IMR-90 (cell line): ENCODE measurements around the gene OR5W2. TPM values are rescaled to one million over a fixed set of nuclear protein-coding genes. Genes with fewer than 3 reads are reported as not detected.

Source experiments
- ATAC-seq: fragments of 200-7000 bp; cut with Tn5 transposase; 2 replicates; pipeline ENCODE4 v1.9.1; 2020; ENCODE audit warnings: low read depth, mild to moderate bottlenecking, moderate library complexity
- Bru-seq: library from RNA; stranded (reverse); fragments of 400-500 nt; gene quantifications from one replicate; lab custom pipeline; 2021; lab: Mats Ljungman, UMichigan
- BruChase-seq, 2 experiments: library from RNA; stranded (reverse); fragments of 400-500 nt; gene quantifications; one replicate each; lab custom pipeline; 2021; lab: Mats Ljungman, UMichigan
- BruUV-seq: library from RNA; stranded (reverse); fragments of 400-500 nt; replicated peaks from 2 replicates; lab custom pipeline; 2021; lab: Mats Ljungman, UMichigan
- CTCF ChIA-PET: fragments of 300-600 bp; formaldehyde crosslinking; extraction: SDS; loops from one replicate; lab custom pipeline; 2021; ENCODE audit warnings: antibody characterized with exemption; lab: Yijun Ruan, JAX
- POLR2A ChIA-PET: fragments of 300-600 bp; sonication (Branson Sonifier 250); formaldehyde crosslinking; loops from one replicate; lab custom pipeline; 2022; ENCODE audit warnings: antibody characterized with exemption; ENCODE audit not compliant: unreplicated experiment; lab: Charles Lee
- DNase-seq: peaks from one replicate; pipeline ENCODE4 v3.0.0; 2013
- H2AFZ ChIP-seq: replicated peaks from 2 replicates; pipeline ENCODE3; 2013; ENCODE audit warnings: low read length, mild to moderate bottlenecking; ENCODE audit not compliant: poor library complexity
- H2AK5ac ChIP-seq: 2 replicates; pipeline ENCODE4 v1.6.1; 2013; ENCODE audit warnings: low read depth, low read length, inconsistent platforms
- H2AK9ac ChIP-seq: replicated peaks from 2 replicates; pipeline ENCODE3; 2013; ENCODE audit warnings: mild to moderate bottlenecking, low read depth, low read length, moderate library complexity; ENCODE audit not compliant: poor library complexity
- H2BK120ac ChIP-seq: 2 replicates; pipeline ENCODE4 v1.6.1; 2013; ENCODE audit warnings: low read depth, low read length, inconsistent platforms
- H2BK15ac ChIP-seq: 3 replicates; pipeline ENCODE4 v1.6.1; 2013; ENCODE audit warnings: low read depth, low read length, inconsistent platforms
- H2BK20ac ChIP-seq: 2 replicates; pipeline ENCODE4 v1.6.1; 2013; ENCODE audit warnings: low read depth, mild to moderate bottlenecking, inconsistent platforms, low read length, moderate library complexity
- H2BK5ac ChIP-seq: 2 replicates; pipeline ENCODE4 v1.6.1; 2013; ENCODE audit warnings: mild to moderate bottlenecking, low read depth, low read length, inconsistent platforms; ENCODE audit not compliant: poor library complexity, severe bottlenecking
- H3K14ac ChIP-seq: replicated peaks from 2 replicates; pipeline ENCODE4 v1.6.1; 2013; ENCODE audit warnings: low read depth, low read length, inconsistent platforms
- H3K18ac ChIP-seq: 2 replicates; pipeline ENCODE4 v1.6.1; 2013; ENCODE audit warnings: low read depth, low read length, control low read depth
- H3K23ac ChIP-seq: 2 replicates; pipeline ENCODE4 v1.6.1; 2013; ENCODE audit warnings: low read depth, low read length, inconsistent platforms
- H3K27ac ChIP-seq: 2 replicates; pipeline ENCODE4 v1.5.1; 2013; ENCODE audit warnings: mild to moderate bottlenecking, control low read depth, low read length; ENCODE audit not compliant: insufficient read depth
- H3K27me3 ChIP-seq: 2 replicates; pipeline ENCODE4 v1.6.1; 2013; ENCODE audit warnings: low read length; ENCODE audit not compliant: control insufficient read depth, insufficient read depth
- H3K36me3 ChIP-seq: 2 replicates; pipeline ENCODE4 v1.6.1; 2013; ENCODE audit warnings: low read length, mixed read lengths; ENCODE audit not compliant: control insufficient read depth, insufficient read depth
- H3K4ac ChIP-seq: 2 replicates; pipeline ENCODE4 v1.6.1; 2013; ENCODE audit warnings: low read depth, low read length, inconsistent platforms
- H3K4me1 ChIP-seq: 2 replicates; pipeline ENCODE4 v1.6.1; 2013; ENCODE audit warnings: low read length, mixed read lengths; ENCODE audit not compliant: control insufficient read depth, insufficient read depth
- H3K4me2 ChIP-seq: 2 replicates; pipeline ENCODE4 v1.6.1; 2013; ENCODE audit warnings: low read depth, mild to moderate bottlenecking, control low read depth, low read length, moderate library complexity
- H3K4me3 ChIP-seq: 2 replicates; pipeline ENCODE4 v1.5.1; 2013; ENCODE audit warnings: low read depth, mild to moderate bottlenecking, control low read depth, low read length, moderate library complexity; ENCODE audit not compliant: insufficient read depth
- H3K56ac ChIP-seq: 2 replicates; pipeline ENCODE4 v1.6.1; 2013; ENCODE audit warnings: low read length, inconsistent platforms; ENCODE audit not compliant: insufficient read depth; ENCODE audit errors: extremely low read depth
- H3K79me1 ChIP-seq, 2 experiments: 2 replicates each; pipeline ENCODE4 v1.6.1; 2013; ENCODE audit warnings: low read length in 2 of 2, inconsistent platforms in 1 of 2, low read depth in 1 of 2
- H3K9ac ChIP-seq: 2 replicates; pipeline ENCODE4 v1.6.1; 2013; ENCODE audit warnings: low read depth, low read length, control low read depth
- H3K9me1 ChIP-seq: 2 replicates; pipeline ENCODE4 v1.6.1; 2013; ENCODE audit warnings: low read length, inconsistent platforms; ENCODE audit not compliant: insufficient read depth
- H3K9me3 ChIP-seq: 2 replicates; pipeline ENCODE4 v1.6.1; 2013; ENCODE audit warnings: low read length; ENCODE audit not compliant: control insufficient read depth, insufficient read depth
- H4K20me1 ChIP-seq: 2 replicates; pipeline ENCODE4 v1.6.1; 2013; ENCODE audit warnings: low read length, inconsistent platforms; ENCODE audit not compliant: insufficient read depth
- H4K5ac ChIP-seq: 2 replicates; pipeline ENCODE4 v1.6.1; 2013; ENCODE audit warnings: mild to moderate bottlenecking, low read depth, low read length, control low read depth
- H4K8ac ChIP-seq, 2 experiments: 2 replicates each; pipeline ENCODE4 v1.6.1; 2013; ENCODE audit warnings: low read depth in 2 of 2, low read length in 2 of 2, control low read depth in 1 of 2, inconsistent platforms in 1 of 2
- H4K91ac ChIP-seq: 2 replicates; pipeline ENCODE4 v1.6.1; 2013; ENCODE audit warnings: low read depth, low read length, inconsistent platforms; ENCODE audit not compliant: insufficient read depth
- BHLHE40 ChIP-seq: fragments of 150-350 bp; IDR thresholded peaks from 2 replicates; pipeline ENCODE4 v1.6.1; 2016; ENCODE audit warnings: mild to moderate bottlenecking, low read depth, low read length
- CEBPB ChIP-seq: IDR thresholded peaks from 2 replicates; pipeline ENCODE4 v1.6.1; 2012; ENCODE audit warnings: low read depth, low read length, improper control_type of control experiment
- CHD1 ChIP-seq: IDR thresholded peaks from 2 replicates; pipeline ENCODE4 v1.6.1; 2012; ENCODE audit warnings: low read depth, low read length, improper control_type of control experiment
- FOS ChIP-seq: fragments of 150-350 bp; IDR thresholded peaks from 2 replicates; pipeline ENCODE4 v1.6.1; 2016; ENCODE audit warnings: low read depth, low read length
- MAZ ChIP-seq: IDR thresholded peaks from 2 replicates; pipeline ENCODE4 v1.6.1; 2012; ENCODE audit warnings: low read depth, mild to moderate bottlenecking, low read length, improper control_type of control experiment, moderate library complexity, borderline replicate concordance
- MXI1 ChIP-seq: IDR thresholded peaks from 2 replicates; pipeline ENCODE4 v1.6.1; 2012; ENCODE audit warnings: low read depth, mild to moderate bottlenecking, low read length, moderate library complexity, borderline replicate concordance
- NFE2L2 ChIP-seq: fragments of 150-350 bp; IDR thresholded peaks from 2 replicates; pipeline ENCODE4 v1.6.1; 2016; ENCODE audit warnings: low read depth, mild to moderate bottlenecking, low read length
- POLR2A ChIP-seq: IDR thresholded peaks from 2 replicates; pipeline ENCODE4 v1.6.1; 2012; ENCODE audit warnings: mild to moderate bottlenecking, low read depth, low read length
- RAD21 ChIP-seq: IDR thresholded peaks from 2 replicates; pipeline ENCODE4 v1.6.1; 2012; ENCODE audit warnings: low read length, improper control_type of control experiment
- RCOR1 ChIP-seq: IDR thresholded peaks from 2 replicates; pipeline ENCODE4 v1.6.1; 2012; ENCODE audit warnings: mild to moderate bottlenecking, low read length, improper control_type of control experiment; ENCODE audit not compliant: insufficient replicate concordance
- RFX5 ChIP-seq: IDR thresholded peaks from 2 replicates; pipeline ENCODE4 v1.8.0; 2012; ENCODE audit warnings: low read depth, mild to moderate bottlenecking, low read length, moderate library complexity
- SMC3 ChIP-seq: fragments of 150-350 bp; IDR thresholded peaks from 2 replicates; pipeline ENCODE4 v1.6.1; 2016; ENCODE audit warnings: low read depth, mild to moderate bottlenecking, antibody characterized with exemption, low read length, moderate library complexity
- WGBS, 2 experiments: methylation state at CpG; one replicate each; pipeline versions ENCODE4 v1.1.5 to v1.1.7; 2013; ENCODE audit warnings: missing lambda C conversion rate in 2 of 2; ENCODE audit not compliant: insufficient read length in 1 of 2; ENCODE audit errors: extremely low coverage in 2 of 2; 5-methylcytosine and 5-hydroxymethylcytosine counted together
- dilution Hi-C: fragments of 300-500 bp; cut with HindIII; formaldehyde crosslinking; loops from one replicate; pipeline ENCODE4 v1.14.3; 2018; ENCODE audit warnings: low sequenced_read_pairs; ENCODE audit not compliant: unreplicated experiment
- in situ Hi-C: fragments of 300-500 bp; cut with MboI; formaldehyde crosslinking; loops from 3 replicates; pipeline ENCODE4 v1.14.3; 2019; ENCODE audit warnings: low sequenced_read_pairs, inconsistent platforms, mixed read lengths
- intact Hi-C: fragments of 100-400 bp; cut with micrococcal nuclease; formaldehyde crosslinking; loops from 2 replicates; pipeline ENCODE4 v1.10.0; 2022
- long read RNA-seq: library from polyadenylated mRNA; unstranded; transcript quantifications from one replicate; pipeline ENCODE4 v2.0.0, GENCODE V29; 2021; ENCODE audit not compliant: unreplicated experiment
- polyA plus RNA-seq, 3 experiments: library from polyadenylated mRNA; depleted of rRNA; stranded (reverse); fragments of >200 nt; gene quantifications; 2 replicates each; pipeline ENCODE4 v1.2.3, GENCODE V29; 2012; ENCODE audit warnings: low replicate concordance in 1 of 3
- total RNA-seq: library from RNA; depleted of rRNA; stranded (reverse); fragments of >200 nt; gene quantifications from 2 replicates; pipeline ENCODE4 v1.2.3, GENCODE V29; 2012; rRNA removed
- TF ChIP-seq, protein P1 (sequence below): fragments of 150-350 bp; IDR thresholded peaks from 2 replicates; pipeline ENCODE4 v1.6.1; 2017; ENCODE audit warnings: mild to moderate bottlenecking, antibody characterized with exemption, low read length, low read depth
- TF ChIP-seq, protein P2 (sequence below): fragments of 150-350 bp; IDR thresholded peaks from 2 replicates; pipeline ENCODE4 v1.6.1; 2016; ENCODE audit warnings: low read depth, mild to moderate bottlenecking, low read length, moderate library complexity, borderline replicate concordance
- TF ChIP-seq, protein P3 (sequence below): conservative IDR thresholded peaks from 2 replicates; pipeline ENCODE4 v1.5.1; 2012; ENCODE audit warnings: mild to moderate bottlenecking, low read depth, low read length, improper control_type of control experiment

Gene OR5W2
- total RNA-seq: not detected in 2 replicates
- polyA plus RNA-seq (2012; rRNA removed): not detected in 2 replicates
- polyA plus RNA-seq (2012; cell fraction: cytosol; rRNA removed): not detected in 2 replicates
- not detected in 2 replicates for polyA plus RNA-seq (2012; cell fraction: nucleus; rRNA removed; ENCODE audit: low replicate concordance)
- Bru-seq, nascent RNA: not detected
- BruChase-seq, experiment 1, labeled RNA remaining after a 6-hour chase: not detected
- not detected for BruChase-seq, experiment 2, labeled RNA remaining after a 2-hour chase
- long read RNA-seq: 0 reads

DNA sequence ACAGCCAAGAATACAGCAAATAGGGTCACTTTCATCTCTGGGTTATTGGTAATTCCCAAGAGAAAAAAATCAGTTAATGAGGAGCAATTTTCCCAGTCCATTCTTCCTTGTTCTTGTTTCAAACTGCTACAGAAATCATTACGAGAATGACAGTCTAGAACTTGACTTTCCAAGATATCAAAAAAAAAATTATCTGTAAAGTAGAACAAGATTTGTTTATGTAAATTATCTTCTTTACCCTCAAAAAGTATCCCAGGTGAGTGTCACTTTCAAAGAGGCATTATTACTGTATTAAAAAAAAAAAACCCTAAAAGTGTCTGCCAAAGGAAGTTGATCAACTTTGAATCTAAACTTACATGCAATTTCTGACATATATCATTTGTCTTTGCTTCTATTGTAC, at the start of gene OR5W2:
OR5W2 (minus strand) TSS at position 101 of the 400 bp plus-strand sequence; CDS start at position 101, 0 bp downstream.
- dilution Hi-C loops: no loop called here
- no peak within 1 kb of the TSS for H2BK20ac ChIP-seq
- ATAC-seq (no peak), DNase-seq (no peak)
- intact Hi-C loops: no loop called here
- no peak within 1 kb of the TSS for H3K4me2 ChIP-seq
- no peak within 1 kb of the TSS for H4K5ac ChIP-seq
- peaks cover 2% of the 10 kb centered on the region; the same call in 1 of the 2 replicates for H3K9me3 ChIP-seq
- BruUV-seq: no TSS peak
- H3K23ac ChIP-seq: no peak within 1 kb of the TSS
- no peak within 1 kb of the TSS for H3K9ac ChIP-seq
- no peak within 1 kb of the TSS for H3K27ac ChIP-seq
- ChIA-PET CTCF (no interaction called here), POLR2A (no interaction called here)
- H4K8ac ChIP-seq: no peak within 1 kb of the TSS
- no peak within 1 kb of the TSS for H2BK15ac ChIP-seq
- no peaks in the 10 kb centered on the region for H4K20me1 ChIP-seq
- H3K27me3 ChIP-seq: no peaks in the 10 kb centered on the region
- no peak within 1 kb of the TSS for H2AK5ac ChIP-seq
- H3K4ac ChIP-seq: no peak within 1 kb of the TSS
- in situ Hi-C loops: no loop called here
- no peak within 1 kb of the TSS for H2BK5ac ChIP-seq
- no peak within 1 kb of the TSS for H4K91ac ChIP-seq
- no peaks in the 10 kb centered on the region for H3K36me3 ChIP-seq
- no peaks in the 10 kb centered on the region for H3K4me1 ChIP-seq
- H3K56ac ChIP-seq: no peak within 1 kb of the TSS
- H3K9me1 ChIP-seq: no peaks in the 10 kb centered on the region
- no peak within 1 kb of the TSS for H2BK120ac ChIP-seq
- H2AK9ac ChIP-seq: no peak within 1 kb of the TSS
- no CpG with 5 or more reads among the region's 1 CpG for WGBS, 2 experiments
- H2AFZ ChIP-seq: no peak within 1 kb of the TSS
- TF ChIP-seq, protein P1, sequence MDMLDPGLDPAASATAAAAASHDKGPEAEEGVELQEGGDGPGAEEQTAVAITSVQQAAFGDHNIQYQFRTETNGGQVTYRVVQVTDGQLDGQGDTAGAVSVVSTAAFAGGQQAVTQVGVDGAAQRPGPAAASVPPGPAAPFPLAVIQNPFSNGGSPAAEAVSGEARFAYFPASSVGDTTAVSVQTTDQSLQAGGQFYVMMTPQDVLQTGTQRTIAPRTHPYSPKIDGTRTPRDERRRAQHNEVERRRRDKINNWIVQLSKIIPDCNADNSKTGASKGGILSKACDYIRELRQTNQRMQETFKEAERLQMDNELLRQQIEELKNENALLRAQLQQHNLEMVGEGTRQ: no peak
- TF ChIP-seq, protein P2, sequence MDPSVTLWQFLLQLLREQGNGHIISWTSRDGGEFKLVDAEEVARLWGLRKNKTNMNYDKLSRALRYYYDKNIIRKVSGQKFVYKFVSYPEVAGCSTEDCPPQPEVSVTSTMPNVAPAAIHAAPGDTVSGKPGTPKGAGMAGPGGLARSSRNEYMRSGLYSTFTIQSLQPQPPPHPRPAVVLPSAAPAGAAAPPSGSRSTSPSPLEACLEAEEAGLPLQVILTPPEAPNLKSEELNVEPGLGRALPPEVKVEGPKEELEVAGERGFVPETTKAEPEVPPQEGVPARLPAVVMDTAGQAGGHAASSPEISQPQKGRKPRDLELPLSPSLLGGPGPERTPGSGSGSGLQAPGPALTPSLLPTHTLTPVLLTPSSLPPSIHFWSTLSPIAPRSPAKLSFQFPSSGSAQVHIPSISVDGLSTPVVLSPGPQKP: no peak
- TF ChIP-seq RFX5: no peak
- TF ChIP-seq CEBPB: no peak
- no peak for TF ChIP-seq POLR2A
- TF ChIP-seq RAD21: no peak
- no peak for TF ChIP-seq MAZ
- TF ChIP-seq, protein P3, sequence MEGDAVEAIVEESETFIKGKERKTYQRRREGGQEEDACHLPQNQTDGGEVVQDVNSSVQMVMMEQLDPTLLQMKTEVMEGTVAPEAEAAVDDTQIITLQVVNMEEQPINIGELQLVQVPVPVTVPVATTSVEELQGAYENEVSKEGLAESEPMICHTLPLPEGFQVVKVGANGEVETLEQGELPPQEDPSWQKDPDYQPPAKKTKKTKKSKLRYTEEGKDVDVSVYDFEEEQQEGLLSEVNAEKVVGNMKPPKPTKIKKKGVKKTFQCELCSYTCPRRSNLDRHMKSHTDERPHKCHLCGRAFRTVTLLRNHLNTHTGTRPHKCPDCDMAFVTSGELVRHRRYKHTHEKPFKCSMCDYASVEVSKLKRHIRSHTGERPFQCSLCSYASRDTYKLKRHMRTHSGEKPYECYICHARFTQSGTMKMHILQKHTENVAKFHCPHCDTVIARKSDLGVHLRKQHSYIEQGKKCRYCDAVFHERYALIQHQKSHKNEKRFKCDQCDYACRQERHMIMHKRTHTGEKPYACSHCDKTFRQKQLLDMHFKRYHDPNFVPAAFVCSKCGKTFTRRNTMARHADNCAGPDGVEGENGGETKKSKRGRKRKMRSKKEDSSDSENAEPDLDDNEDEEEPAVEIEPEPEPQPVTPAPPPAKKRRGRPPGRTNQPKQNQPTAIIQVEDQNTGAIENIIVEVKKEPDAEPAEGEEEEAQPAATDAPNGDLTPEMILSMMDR: no peak
- TF ChIP-seq CHD1: no peak
- TF ChIP-seq FOS: no peak
- no peak for TF ChIP-seq SMC3
- TF ChIP-seq RCOR1: no peak
- no peak for TF ChIP-seq NFE2L2
- TF ChIP-seq MXI1: no peak
- no peak for TF ChIP-seq BHLHE40
- H3K14ac ChIP-seq: no peak within 1 kb of the TSS
- H3K4me3 ChIP-seq: no peak within 1 kb of the TSS
- H3K79me1 ChIP-seq: no peaks in the 10 kb centered on the region
- H3K18ac ChIP-seq: no peak within 1 kb of the TSS
